ES-I3 (cell line): ENCODE measurements around the gene PTPRQ.

Experiments used
- H3K36me3 ChIP-seq: 2 replicates; pipeline ENCODE4 v1.6.1; 2013; ENCODE audit warnings: mild to moderate bottlenecking, low read length, control low read depth, moderate library complexity; ENCODE audit not compliant: insufficient read depth
- H3K4me1 ChIP-seq: 2 replicates; pipeline ENCODE4 v1.6.1; 2013; ENCODE audit warnings: mild to moderate bottlenecking, control low read depth, low read length; ENCODE audit not compliant: insufficient read depth
- H3K9ac ChIP-seq: 2 replicates; pipeline ENCODE4 v1.6.1; 2013; ENCODE audit warnings: low read depth, mild to moderate bottlenecking, low read length, moderate library complexity
- H3K9me3 ChIP-seq: 2 replicates; pipeline ENCODE4 v1.6.1; 2013; ENCODE audit warnings: mild to moderate bottlenecking, low read length, moderate library complexity; ENCODE audit not compliant: control insufficient read depth, insufficient read depth

The PTPRQ gene

DNA sequence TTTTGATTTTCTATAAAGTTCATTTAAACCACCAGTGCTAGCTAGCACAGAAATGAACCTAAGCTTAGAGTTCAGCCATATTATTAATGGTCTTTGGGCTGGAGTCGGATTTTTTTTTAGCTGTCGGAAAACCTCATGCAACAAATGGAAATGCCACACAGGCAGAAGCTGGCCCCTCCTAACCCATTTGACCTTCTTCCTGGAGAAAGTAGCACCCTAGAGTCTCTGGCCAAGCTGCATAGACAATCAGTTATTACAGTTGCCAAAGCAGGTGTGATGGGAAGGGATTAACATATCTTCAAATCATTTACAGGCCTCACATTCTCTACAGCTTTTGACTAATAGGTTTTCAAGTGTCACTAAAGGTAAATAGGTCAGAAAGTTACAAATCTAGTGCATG is 49.4 kb downstream of the PTPRQ start:
- Histone ChIP-seq H3K9me3 (no peaks in the 10 kb centered on the region), H3K4me1 (peaks cover 9% of the 10 kb centered on the region; the same call in 1 of the 2 replicates), H3K9ac (no peak overlapping the region), H3K36me3 (no peaks in the 10 kb centered on the region)

DNA sequence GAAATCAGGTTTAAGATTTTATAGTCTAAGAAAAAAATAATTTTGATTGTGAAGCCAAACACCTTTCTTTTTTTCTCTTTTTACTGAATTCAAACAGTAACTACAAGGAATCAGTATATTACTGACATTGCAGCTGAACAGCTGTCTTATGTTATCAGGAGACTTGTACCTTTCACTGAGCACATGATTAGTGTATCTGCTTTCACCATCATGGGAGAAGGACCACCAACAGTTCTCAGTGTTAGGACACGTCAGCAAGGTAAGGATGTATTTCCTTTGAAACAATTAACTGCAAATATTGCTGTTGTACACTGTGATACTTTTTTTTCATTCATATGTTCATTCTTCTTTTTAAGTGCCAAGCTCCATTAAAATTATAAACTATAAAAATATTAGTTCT is 50.8 kb downstream of the PTPRQ start:
- Histone ChIP-seq H3K36me3 (no peaks in the 10 kb centered on the region), H3K9ac (no peak overlapping the region), H3K9me3 (no peaks in the 10 kb centered on the region), H3K4me1 (peaks cover 9% of the 10 kb centered on the region; the same call in 1 of the 2 replicates)

DNA sequence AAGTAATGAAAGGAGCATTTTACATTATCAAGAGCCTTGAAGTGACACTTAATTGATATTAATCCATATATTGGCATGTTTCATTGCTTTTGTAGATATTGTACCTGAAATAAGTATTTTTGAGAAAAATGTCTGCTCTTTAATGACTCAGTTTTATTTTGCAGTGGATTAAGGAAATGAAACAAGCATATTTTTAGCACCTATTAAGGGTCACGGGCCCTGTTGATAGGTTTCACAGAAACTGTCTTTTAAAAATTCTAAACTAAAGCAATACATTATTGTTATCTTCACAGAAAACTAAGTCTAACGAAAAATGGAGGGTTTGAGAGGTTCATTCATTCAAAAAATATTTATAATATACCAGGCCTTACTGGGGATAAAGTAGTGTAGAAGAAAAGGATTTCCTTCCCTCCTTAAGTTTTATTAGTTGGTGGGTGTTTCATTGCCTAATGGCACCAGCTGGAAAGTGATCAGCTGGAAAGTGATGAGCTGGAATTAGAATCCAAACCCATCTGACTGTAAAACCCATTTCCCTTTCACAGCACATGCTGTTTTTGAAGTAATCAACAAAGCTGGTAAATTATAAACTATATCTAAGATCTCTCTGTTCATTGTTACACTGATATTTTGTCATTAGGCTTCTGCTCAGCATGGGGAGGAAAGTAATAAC is 54.2 kb downstream of the PTPRQ start:
- no peaks in the 10 kb centered on the region for H3K9me3 ChIP-seq
- no peaks in the 10 kb centered on the region for H3K36me3 ChIP-seq
- H3K4me1 ChIP-seq: no peaks in the 10 kb centered on the region
- no peak overlapping the region for H3K9ac ChIP-seq

DNA sequence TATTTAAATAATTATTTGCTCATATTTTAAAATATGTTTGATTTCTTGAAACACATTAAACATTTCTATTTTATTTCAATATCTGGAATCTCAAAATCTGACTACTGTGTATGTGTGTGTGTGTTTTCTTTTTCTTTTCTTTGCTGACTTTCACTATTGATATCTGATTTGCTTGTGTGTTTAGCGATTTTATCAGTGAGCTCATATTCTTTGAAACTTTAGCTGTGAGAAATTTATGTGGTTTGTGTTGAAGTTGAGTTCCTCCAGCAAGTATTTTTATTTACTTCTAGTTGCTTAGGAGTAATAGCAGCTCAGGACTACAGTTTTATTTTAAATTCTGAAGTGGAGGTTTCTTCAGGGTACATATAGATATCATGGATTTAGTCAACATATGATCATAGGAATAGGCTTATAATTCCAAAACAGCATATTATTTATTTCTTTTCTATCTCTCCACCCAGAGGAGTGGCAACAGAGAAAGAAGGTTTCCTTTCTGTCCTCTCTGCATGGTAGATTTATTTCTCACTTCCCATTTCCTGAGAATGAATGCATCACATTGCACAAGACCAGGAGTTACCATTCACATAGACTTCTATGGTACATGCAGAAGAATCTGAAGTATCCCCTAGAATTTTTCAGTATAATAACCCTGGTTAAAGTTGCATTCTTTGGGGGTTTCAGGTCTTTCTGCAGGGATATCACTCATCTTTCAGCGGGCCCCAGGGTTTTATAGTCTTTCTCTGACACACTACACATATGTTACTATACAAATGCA is 60.5 kb downstream of the PTPRQ start:
- Histone ChIP-seq H3K4me1 (no peaks in the 10 kb centered on the region), H3K36me3 (no peaks in the 10 kb centered on the region), H3K9me3 (no peaks in the 10 kb centered on the region), H3K9ac (no peak overlapping the region)

DNA sequence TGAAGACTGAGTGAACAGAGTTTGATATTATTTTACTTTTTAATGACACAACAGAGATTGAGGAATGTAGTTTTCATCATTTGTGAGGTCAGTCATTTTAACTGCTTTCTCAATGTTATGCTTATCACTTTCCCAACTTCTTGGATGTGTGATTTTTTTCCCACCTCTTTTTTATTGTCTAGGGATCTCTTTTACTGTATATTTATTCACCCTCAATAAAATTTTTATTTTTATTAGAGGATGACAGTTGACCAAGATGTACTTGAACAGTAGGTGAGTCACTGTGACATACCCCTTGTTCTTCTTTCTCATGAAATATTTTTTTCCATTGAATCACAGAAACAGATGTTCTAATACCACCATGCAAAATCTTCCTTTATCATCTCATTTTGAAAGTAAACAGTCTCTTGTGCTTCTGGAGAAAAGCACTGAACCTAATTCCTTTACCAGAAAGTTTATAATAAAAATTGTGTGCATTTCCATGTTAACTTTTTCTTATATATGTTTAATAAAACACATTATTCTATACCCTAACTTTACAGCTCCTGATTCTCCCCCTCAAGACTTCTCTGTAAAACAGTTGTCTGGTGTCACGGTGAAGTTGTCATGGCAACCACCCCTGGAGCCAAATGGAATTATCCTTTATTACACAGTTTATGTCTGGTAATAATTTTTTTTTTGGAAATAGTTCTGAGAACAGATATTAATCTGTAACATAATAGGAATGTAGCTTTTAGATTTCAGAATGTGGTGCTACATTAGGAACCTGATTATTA is 65.9 kb downstream of the PTPRQ start:
- Histone ChIP-seq H3K36me3 (no peaks in the 10 kb centered on the region), H3K9me3 (no peaks in the 10 kb centered on the region), H3K9ac (no peak overlapping the region), H3K4me1 (no peaks in the 10 kb centered on the region)

DNA sequence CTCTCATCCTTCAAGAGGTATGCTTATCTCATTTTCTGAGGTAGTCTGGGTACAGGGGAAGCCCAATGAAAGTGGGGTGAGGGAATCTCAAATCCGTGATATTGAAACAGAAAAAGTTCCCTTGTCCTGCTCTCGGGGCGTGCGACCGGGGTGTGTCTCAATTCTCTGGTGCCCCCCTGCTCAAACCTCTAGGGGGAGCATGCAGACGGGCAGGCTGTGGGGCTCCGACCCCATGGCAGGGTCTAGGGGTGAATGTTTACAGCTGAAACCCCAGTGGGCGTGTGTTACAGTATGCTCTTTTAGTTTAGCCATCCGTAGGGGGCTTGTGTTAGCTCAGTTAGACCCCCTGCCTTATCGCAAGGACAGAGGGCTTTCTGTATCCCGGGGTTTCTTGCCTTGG is 68.7 kb downstream of the PTPRQ start:
- Histone ChIP-seq H3K9me3 (no peaks in the 10 kb centered on the region), H3K9ac (no peak overlapping the region)

DNA sequence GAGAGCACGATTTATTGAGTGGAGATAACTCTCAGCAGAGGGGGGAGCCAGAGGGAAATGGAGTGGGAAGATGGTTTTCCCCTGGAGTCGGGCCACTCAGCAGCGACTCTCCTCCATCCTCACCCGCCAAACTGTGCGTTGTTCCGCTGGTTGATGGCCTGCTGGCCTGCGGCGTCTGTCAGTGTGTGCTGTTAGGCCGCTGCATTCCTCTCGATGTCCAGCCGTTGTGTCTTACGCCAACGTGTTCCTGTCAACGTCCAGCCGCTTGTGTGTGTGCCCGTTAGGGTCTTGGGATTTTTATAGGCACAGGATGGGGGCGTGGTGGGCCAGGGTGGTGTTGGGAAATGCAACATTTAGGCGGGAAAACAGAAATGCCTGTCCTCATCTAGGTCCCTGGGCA is 69.2 kb downstream of the PTPRQ start:
- Histone ChIP-seq H3K9me3 (no peaks in the 10 kb centered on the region), H3K4me1 (no peaks in the 10 kb centered on the region), H3K9ac (no peak overlapping the region), H3K36me3 (no peaks in the 10 kb centered on the region)

More for the DNA sequence above, 68.7 kb downstream of the PTPRQ start:
- Histone ChIP-seq H3K4me1 (no peaks in the 10 kb centered on the region), H3K36me3 (no peaks in the 10 kb centered on the region)

DNA sequence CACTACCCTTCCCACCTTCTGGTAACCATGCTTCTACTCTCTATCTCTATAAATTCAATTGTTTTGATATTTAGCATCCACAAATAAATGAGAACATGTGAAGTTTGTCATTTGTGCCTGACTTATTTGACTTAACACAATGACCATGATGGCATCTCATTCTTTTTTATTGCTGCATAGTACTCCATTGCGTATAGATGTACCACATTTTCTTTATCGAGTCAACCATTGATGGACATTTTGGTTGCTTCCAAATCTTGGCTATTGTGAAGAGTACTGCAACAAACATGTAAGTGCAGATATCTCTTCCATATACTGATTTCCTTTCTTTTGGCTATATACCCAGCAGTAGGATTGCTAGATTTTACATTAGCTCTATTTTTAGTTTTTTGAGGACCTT is 73.6 kb downstream of the PTPRQ start:
- Histone ChIP-seq H3K4me1 (no peaks in the 10 kb centered on the region), H3K9me3 (no peaks in the 10 kb centered on the region), H3K9ac (no peak overlapping the region), H3K36me3 (no peaks in the 10 kb centered on the region)

DNA sequence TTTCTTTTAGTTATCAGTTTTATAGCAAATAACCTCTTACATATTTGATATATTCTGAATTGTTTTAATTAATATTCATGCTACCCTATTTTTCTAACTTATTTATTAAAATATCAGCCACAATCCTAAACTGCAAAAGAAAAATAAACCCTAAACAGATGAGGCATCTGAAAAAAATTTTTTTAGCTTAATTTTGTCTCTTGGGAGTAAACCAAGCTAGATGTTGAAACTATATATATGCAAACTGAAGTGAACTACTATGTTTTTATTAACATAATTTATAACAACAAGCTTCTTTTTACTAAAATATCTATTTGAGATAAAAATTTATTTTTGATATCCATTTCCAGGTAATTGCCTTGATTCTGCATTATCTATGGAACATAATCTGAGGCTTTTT is 87.6 kb downstream of the PTPRQ start:
- Histone ChIP-seq H3K4me1 (peaks cover 4% of the 10 kb centered on the region; the same call in 1 of the 2 replicates), H3K9me3 (no peaks in the 10 kb centered on the region), H3K9ac (no peak overlapping the region), H3K36me3 (no peaks in the 10 kb centered on the region)

DNA sequence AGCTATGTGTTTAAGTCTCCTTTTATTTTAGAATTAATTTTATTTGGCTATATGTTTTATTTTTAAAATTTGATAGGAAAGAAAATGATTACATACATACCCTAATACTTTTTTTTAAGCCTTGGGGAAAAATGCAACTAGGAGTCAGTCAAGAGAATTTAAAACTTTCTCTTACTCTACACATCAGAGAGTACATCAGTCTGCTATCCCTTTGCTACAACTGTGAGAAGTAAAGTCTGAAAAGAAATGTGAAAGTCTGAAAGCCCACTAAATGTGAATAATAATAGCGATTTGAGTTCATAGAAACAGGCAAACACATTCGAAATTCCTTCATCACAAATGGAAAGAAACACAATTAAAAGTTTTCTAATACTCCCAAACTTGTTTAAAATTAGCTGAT is 95.0 kb downstream of the PTPRQ start:
- Histone ChIP-seq H3K9ac (no peak overlapping the region), H3K9me3 (no peaks in the 10 kb centered on the region), H3K4me1 (peaks cover 5% of the 10 kb centered on the region; the same call in 1 of the 2 replicates), H3K36me3 (no peaks in the 10 kb centered on the region)

GRCh38 chr12:80549298-80549697 is 105.3 kb downstream of the PTPRQ start:
- H3K9ac ChIP-seq: no peak overlapping the region
- no peaks in the 10 kb centered on the region for H3K36me3 ChIP-seq
- no peaks in the 10 kb centered on the region for H3K4me1 ChIP-seq
- no peaks in the 10 kb centered on the region; the same call in 1 of the 2 replicates for H3K9me3 ChIP-seq

GRCh38 chr12:80551897-80552296 is 107.9 kb downstream of the PTPRQ start:
- Histone ChIP-seq H3K9me3 (no peaks in the 10 kb centered on the region; the same call in 1 of the 2 replicates), H3K4me1 (no peaks in the 10 kb centered on the region), H3K9ac (no peak overlapping the region), H3K36me3 (no peaks in the 10 kb centered on the region)

- H3K9ac ChIP-seq: no peak overlapping the region
- no peaks in the 10 kb centered on the region for H3K36me3 ChIP-seq
- H3K4me1 ChIP-seq: no peaks in the 10 kb centered on the region
- H3K9me3 ChIP-seq: no peaks in the 10 kb centered on the region; the same call in 1 of the 2 replicates
These were observed 109.3 kb downstream of the PTPRQ start for GRCh38 chr12:80553316-80553715.

- Histone ChIP-seq H3K9me3 (no peaks in the 10 kb centered on the region; the same call in 1 of the 2 replicates), H3K36me3 (no peaks in the 10 kb centered on the region), H3K9ac (no peak overlapping the region), H3K4me1 (no peaks in the 10 kb centered on the region)
These were observed 112.5 kb downstream of the PTPRQ start for GRCh38 chr12:80556566-80556965.
